GM12892 (cell line): Measurements from ENCODE around the gene VAMP7.

Source experiments
- POLR2A ChIP-seq: IDR thresholded peaks from 2 replicates; pipeline ENCODE4 v1.6.1; 2011; ENCODE audit warnings: low read depth, low read length, control low read depth
- POLR2AphosphoS5 ChIP-seq: IDR thresholded peaks from 2 replicates; pipeline ENCODE4 v1.6.1; 2011; ENCODE audit warnings: low read depth, low read length, control low read depth

DNA sequence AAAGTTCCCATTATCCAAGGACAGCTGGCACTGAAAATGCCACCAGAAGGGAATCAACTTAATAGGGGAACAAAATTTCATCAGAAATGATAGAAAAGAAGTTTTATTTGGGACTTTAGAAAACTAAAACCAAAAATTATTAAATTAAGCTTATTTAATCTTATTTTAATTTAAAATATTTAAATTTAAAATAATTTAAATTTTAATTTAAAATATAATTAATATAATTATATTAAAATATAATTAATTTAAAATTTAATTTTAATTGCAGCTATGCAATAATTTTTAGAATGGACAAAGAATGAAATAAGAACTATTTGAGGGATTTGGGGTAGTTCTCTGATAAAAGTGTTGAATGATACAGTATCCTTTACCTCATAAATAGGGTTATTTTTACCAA, 10.2 kb upstream of the VAMP7 start:
- no peak for TF ChIP-seq POLR2A
- TF ChIP-seq POLR2AphosphoS5: no peak
